Loucy (cell line): ENCODE results near the gene PACRG.

ENCODE experiments used
- CTCF ChIP-seq: fragments of 200-600 bp; sonication (generic); conservative IDR thresholded peaks from 2 replicates; pipeline ENCODE4 v1.5.1; 2014; ENCODE audit warnings: mild to moderate bottlenecking, antibody characterized with exemption, low read length
- EZH2phosphoT487 ChIP-seq: fragments of 200-600 bp; IDR thresholded peaks from 2 replicates; pipeline ENCODE4 v1.6.1; 2018; ENCODE audit warnings: antibody characterized with exemption, mild to moderate bottlenecking, moderate library complexity, borderline replicate concordance

- TF ChIP-seq CTCF (no peak), EZH2phosphoT487 (no peak)
Measured at GRCh38 chr6:163164175-163164900, 436.6 kb downstream of the PACRG start.
